ENCODE data around the gene ANKRD45. TPM values are rescaled to one million over a fixed set of nuclear protein-coding genes. Genes with fewer than 3 reads are reported as not detected.

ANKRD45 gene
- total and polyA plus RNA-seq, 2 of the 13 experiments (the other 11 are each of a cell fraction or from before 2014, with no cell fraction given), result not detected

DNA sequence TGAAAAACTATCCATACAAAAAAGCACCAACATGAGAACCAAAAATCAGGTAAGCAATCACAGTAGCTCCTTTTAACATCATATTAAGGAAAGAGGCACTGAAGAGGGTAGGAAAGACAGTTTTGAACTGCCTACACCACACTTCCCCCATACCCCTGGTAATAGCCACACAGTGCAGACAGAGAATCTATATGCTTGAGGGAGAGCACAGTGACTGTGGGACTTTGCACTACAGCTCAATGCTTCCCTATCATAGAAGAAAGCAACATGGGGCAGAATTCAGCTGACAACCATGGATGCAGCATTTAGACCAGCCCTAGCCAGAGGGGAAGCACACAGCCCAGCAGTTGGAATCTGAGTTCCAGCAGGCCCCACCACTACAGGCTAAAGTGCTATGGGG, 42.4 kb downstream of the ANKRD45 start:
- CTCF ChIA-PET (ENCODE audit: low intra/inter-chr PET ratio, low total read pairs), result no interaction called here
- FAIRE-seq (no peak), ATAC-seq (peak; percentile 52), DNase-seq (ENCODE audit: low spot score) (no peak)
- in situ Hi-C loops (cut with HindIII; ENCODE audit: extremely low pct_ligation_motif_present, low pct_unique_long_range_greater_than_20kb) (no loop called here), intact Hi-C loops (cut with micrococcal nuclease; ENCODE audit: unreplicated experiment) (no loop called here)
- Histone ChIP-seq H2AFZ (ENCODE audit: low read length) (no peak overlapping the region), H3K79me2 (ENCODE audit: insufficient read depth, low read length) (no peaks in the 10 kb centered on the region), H3K36me3 (replicated peaks in 1 of 2; ENCODE audit: control insufficient read depth in 1 of 2, insufficient read depth in 2 of 2, low read length in 2 of 2) (no peaks in the 10 kb centered on the region), H3K4me3 (replicated peaks in 1 of 3; ENCODE audit: insufficient read depth in 1 of 3, low read depth in 2 of 3, low read length in 3 of 3) (no peak overlapping the region), H4K20me1 (ENCODE audit: insufficient read depth, low read length) (no peaks in the 10 kb centered on the region), H3K9ac (ENCODE audit: insufficient read depth, low read depth, low read length) (no peak overlapping the region), H3K27me3 (ENCODE audit: control insufficient read depth in 1 of 2, insufficient read depth in 2 of 2, low read length in 2 of 2) (no peaks in the 10 kb centered on the region), H3K27ac (ENCODE audit: extremely low read length, insufficient read depth, low read length) (no peak overlapping the region), H3K4me1 (ENCODE audit: insufficient read depth, low read length) (no peaks in the 10 kb centered on the region), H3K4me2 (ENCODE audit: low read depth, low read length) (no peak overlapping the region), H3K9me3 (ENCODE audit: low read length) (no peaks in the 10 kb centered on the region)
- POLR2A ChIA-PET, result no interaction called here
- no TSS peak for BruUV-seq (replicated peaks)
- no peak for TF ChIP-seq ZNF549 (CRISPR knock-in tag; IDR thresholded peaks at IDR 0.05)
- no peak for TF ChIP-seq MED13 (CRISPR knock-in tag; IDR thresholded peaks at IDR 0.05)
- TF ChIP-seq ZNF775 (CRISPR knock-in tag; IDR thresholded peaks at IDR 0.05; ENCODE audit: borderline replicate concordance), result no peak
- TF ChIP-seq ZNF781 (CRISPR knock-in tag; IDR thresholded peaks at IDR 0.05; ENCODE audit: borderline replicate concordance, not compliant biosample characterization), result no peak
- TF ChIP-seq, protein P1, sequence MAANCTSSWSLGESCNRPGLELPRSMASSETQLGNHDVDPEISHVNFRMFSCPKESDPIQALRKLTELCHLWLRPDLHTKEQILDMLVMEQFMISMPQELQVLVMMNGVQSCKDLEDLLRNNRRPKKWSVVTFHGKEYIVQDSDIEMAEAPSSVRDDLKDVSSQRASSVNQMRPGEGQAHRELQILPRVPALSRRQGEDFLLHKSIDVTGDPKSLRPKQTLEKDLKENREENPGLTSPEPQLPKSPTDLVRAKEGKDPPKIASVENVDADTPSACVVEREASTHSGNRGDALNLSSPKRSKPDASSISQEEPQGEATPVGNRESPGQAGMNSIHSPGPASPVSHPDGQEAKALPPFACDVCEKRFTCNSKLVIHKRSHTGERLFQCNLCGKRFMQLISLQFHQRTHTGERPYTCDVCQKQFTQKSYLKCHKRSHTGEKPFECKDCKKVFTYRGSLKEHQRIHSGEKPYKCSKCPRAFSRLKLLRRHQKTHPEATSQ (CRISPR knock-in tag; IDR thresholded peaks at IDR 0.05; ENCODE audit: borderline replicate concordance), result no peak
- TF ChIP-seq JDP2 (CRISPR knock-in tag; IDR thresholded peaks at IDR 0.05; ENCODE audit: borderline replicate concordance), result no peak
- no peak for TF ChIP-seq REL (CRISPR knock-in tag; conservative IDR thresholded peaks at IDR 0.05)
- TF ChIP-seq, protein P2, sequence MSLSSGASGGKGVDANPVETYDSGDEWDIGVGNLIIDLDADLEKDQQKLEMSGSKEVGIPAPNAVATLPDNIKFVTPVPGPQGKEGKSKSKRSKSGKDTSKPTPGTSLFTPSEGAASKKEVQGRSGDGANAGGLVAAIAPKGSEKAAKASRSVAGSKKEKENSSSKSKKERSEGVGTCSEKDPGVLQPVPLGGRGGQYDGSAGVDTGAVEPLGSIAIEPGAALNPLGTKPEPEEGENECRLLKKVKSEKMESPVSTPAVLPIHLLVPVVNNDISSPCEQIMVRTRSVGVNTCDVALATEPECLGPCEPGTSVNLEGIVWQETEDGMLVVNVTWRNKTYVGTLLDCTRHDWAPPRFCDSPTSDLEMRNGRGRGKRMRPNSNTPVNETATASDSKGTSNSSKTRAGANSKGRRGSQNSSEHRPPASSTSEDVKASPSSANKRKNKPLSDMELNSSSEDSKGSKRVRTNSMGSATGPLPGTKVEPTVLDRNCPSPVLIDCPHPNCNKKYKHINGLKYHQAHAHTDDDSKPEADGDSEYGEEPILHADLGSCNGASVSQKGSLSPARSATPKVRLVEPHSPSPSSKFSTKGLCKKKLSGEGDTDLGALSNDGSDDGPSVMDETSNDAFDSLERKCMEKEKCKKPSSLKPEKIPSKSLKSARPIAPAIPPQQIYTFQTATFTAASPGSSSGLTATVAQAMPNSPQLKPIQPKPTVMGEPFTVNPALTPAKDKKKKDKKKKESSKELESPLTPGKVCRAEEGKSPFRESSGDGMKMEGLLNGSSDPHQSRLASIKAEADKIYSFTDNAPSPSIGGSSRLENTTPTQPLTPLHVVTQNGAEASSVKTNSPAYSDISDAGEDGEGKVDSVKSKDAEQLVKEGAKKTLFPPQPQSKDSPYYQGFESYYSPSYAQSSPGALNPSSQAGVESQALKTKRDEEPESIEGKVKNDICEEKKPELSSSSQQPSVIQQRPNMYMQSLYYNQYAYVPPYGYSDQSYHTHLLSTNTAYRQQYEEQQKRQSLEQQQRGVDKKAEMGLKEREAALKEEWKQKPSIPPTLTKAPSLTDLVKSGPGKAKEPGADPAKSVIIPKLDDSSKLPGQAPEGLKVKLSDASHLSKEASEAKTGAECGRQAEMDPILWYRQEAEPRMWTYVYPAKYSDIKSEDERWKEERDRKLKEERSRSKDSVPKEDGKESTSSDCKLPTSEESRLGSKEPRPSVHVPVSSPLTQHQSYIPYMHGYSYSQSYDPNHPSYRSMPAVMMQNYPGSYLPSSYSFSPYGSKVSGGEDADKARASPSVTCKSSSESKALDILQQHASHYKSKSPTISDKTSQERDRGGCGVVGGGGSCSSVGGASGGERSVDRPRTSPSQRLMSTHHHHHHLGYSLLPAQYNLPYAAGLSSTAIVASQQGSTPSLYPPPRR (CRISPR knock-in tag; IDR thresholded peaks at IDR 0.05; ENCODE audit: borderline replicate concordance), result no peak
- no peak for TF ChIP-seq ZNF768 (CRISPR knock-in tag; IDR thresholded peaks at IDR 0.05)
- no peak for TF ChIP-seq ZNF557 (CRISPR knock-in tag; IDR thresholded peaks at IDR 0.05)
- no peak for TF ChIP-seq TBX2 (CRISPR knock-in tag; IDR thresholded peaks at IDR 0.05; ENCODE audit: borderline replicate concordance)
- no peak for TF ChIP-seq CCDC6 (CRISPR knock-in tag; IDR thresholded peaks at IDR 0.05)
- no peak for TF ChIP-seq ZMAT3 (CRISPR knock-in tag; conservative IDR thresholded peaks at IDR 0.05)
- TF ChIP-seq ZNF101 (CRISPR knock-in tag; IDR thresholded peaks at IDR 0.05; ENCODE audit: borderline replicate concordance, low read depth), result no peak
- no peak for TF ChIP-seq CREB1 (IDR thresholded peaks at IDR 0.05)
- no peak for TF ChIP-seq CREB1 (CRISPR knock-in tag; IDR thresholded peaks at IDR 0.05)
- no peak for TF ChIP-seq ZNF773 (CRISPR knock-in tag; IDR thresholded peaks at IDR 0.05; ENCODE audit: borderline replicate concordance)
- TF ChIP-seq EHMT2 (IDR thresholded peaks at IDR 0.05; ENCODE audit: borderline replicate concordance, low read depth, low read length), result no peak
- TF ChIP-seq NBN (conservative IDR thresholded peaks at IDR 0.05), result no peak
- TF ChIP-seq RORA (CRISPR knock-in tag; IDR thresholded peaks at IDR 0.05), result no peak
- no peak for TF ChIP-seq ZBTB7A (CRISPR knock-in tag; IDR thresholded peaks at IDR 0.05)
